Liver (tissue), 3 donors: ENCODE results near the gene PRIM2.

Source experiments
- CTCF ChIP-seq: fragments of 150-350 bp; IDR thresholded peaks from 2 replicates; pipeline ENCODE4 v1.5.1; 2017; ENCODE audit warnings: improper control_type of control experiment, low read depth, low read length; ENCODE audit not compliant: missing input control
- GABPA ChIP-seq, 2 donors: IDR thresholded peaks in 1 of 2; conservative IDR thresholded peaks in 1 of 2; 2 replicates each; pipeline ENCODE4 v1.6.1; 2016; ENCODE audit warnings: antibody characterized with exemption in 2 of 2, mild to moderate bottlenecking in 1 of 2, moderate library complexity in 1 of 2
- RXRA ChIP-seq, 2 donors: IDR thresholded peaks; 2 replicates each; pipeline ENCODE4 v1.6.1; 2017 to 2018; ENCODE audit warnings: antibody characterized with exemption in 2 of 2, mild to moderate bottlenecking in 1 of 2
- YY1 ChIP-seq: IDR thresholded peaks from 2 replicates; pipeline ENCODE4 v1.6.1; 2016; ENCODE audit warnings: antibody characterized with exemption, mild to moderate bottlenecking
- donor health status: healthy.
- donor health status: healthy.

- TF ChIP-seq CTCF (no peak), YY1 (no peak), RXRA (IDR thresholded peaks at IDR 0.05) (no peak), GABPA (IDR thresholded peaks at IDR 0.05 in 1 of 2, conservative IDR thresholded peaks at IDR 0.05 in 1 of 2) (no peak)
These were observed 2.3 kb upstream of the PRIM2 start for GRCh38 chr6:57315111-57315510.
